Natural killer cell (primary cell): ENCODE results near the gene GSTP1. TPM values are rescaled to one million over a fixed set of nuclear protein-coding genes. Genes with fewer than 3 reads are reported as not detected.
A peak's percentile ranks its signal among the peaks of the same experiment; 100 is the strongest.

ENCODE experiments used
- ATAC-seq, 3 donors: fragments of 150-1000 bp in 2 of 3; fragments of 200-7000 bp in 1 of 3; cut with Tn5 transposase; 1 replicate in 1 of 3; 2 replicates in 2 of 3; pipeline ENCODE4 v1.10.0; 2021; ENCODE audit warnings: mild to moderate bottlenecking in 2 of 3, moderate library complexity in 2 of 3
- DNase-seq, 2 donors: peaks; one replicate each; pipeline versions ENCODE4 v3.0.0 to v3.0.0-alpha.2; 2013 to 2021; ENCODE audit warnings: mixed read lengths in 1 of 2
- H3K27ac ChIP-seq: one replicate; pipeline ENCODE4 v1.5.1; 2013; ENCODE audit warnings: mild to moderate bottlenecking, low read length
- H3K27me3 ChIP-seq: one replicate; pipeline ENCODE4 v1.6.1; 2013; ENCODE audit warnings: low read length; ENCODE audit not compliant: control insufficient read depth, insufficient read depth
- H3K36me3 ChIP-seq: one replicate; pipeline ENCODE4 v1.6.1; 2013; ENCODE audit warnings: low read length; ENCODE audit not compliant: control insufficient read depth, insufficient read depth
- H3K4me1 ChIP-seq: one replicate; pipeline ENCODE4 v1.6.1; 2013; ENCODE audit warnings: low read length; ENCODE audit not compliant: control insufficient read depth, insufficient read depth
- H3K4me3 ChIP-seq: one replicate; pipeline ENCODE4 v1.5.1; 2013; ENCODE audit warnings: low read length
- H3K9me3 ChIP-seq: one replicate; pipeline ENCODE4 v1.6.1; 2013; ENCODE audit warnings: low read length; ENCODE audit not compliant: control insufficient read depth, insufficient read depth
- H3K27ac Mint-ChIP-seq, 2 donors: one replicate each; pipeline ENCODE4 v1.8.0; 2022; ENCODE audit warnings: mild to moderate bottlenecking in 2 of 2, mixed read lengths in 2 of 2, moderate library complexity in 1 of 2
- H3K27me3 Mint-ChIP-seq, 2 donors: one replicate each; pipeline ENCODE4 v1.8.0; 2022; ENCODE audit warnings: low read depth in 2 of 2, mixed read lengths in 2 of 2
- H3K36me3 Mint-ChIP-seq: one replicate; pipeline ENCODE4 v1.8.0; 2022; ENCODE audit warnings: mixed read lengths
- H3K4me1 Mint-ChIP-seq, 2 donors: one replicate each; pipeline ENCODE4 v1.8.0; 2022; ENCODE audit warnings: mixed read lengths in 2 of 2
- H3K4me3 Mint-ChIP-seq: one replicate; pipeline ENCODE4 v1.8.0; 2022; ENCODE audit warnings: mild to moderate bottlenecking, moderate library complexity, mixed read lengths
- H3K9me3 Mint-ChIP-seq, 2 donors: one replicate each; pipeline ENCODE4 v1.8.0; 2022; ENCODE audit warnings: mixed read lengths in 2 of 2
- WGBS: methylation state at CpG from one replicate; pipeline ENCODE4 v1.1.7; 2013; ENCODE audit warnings: missing lambda C conversion rate; ENCODE audit not compliant: insufficient coverage; 5-methylcytosine and 5-hydroxymethylcytosine counted together
- intact Hi-C: fragments of 100-400 bp; cut with micrococcal nuclease; formaldehyde crosslinking; loops from one replicate; pipeline ENCODE4 v1.14.2; 2022
- total RNA-seq, 4 donors: library from RNA; stranded (reverse); fragments of 120-200 nt in 1 of 4; gene quantifications; one replicate each; pipeline versions ENCODE4 v1.2.3 to v1.2.4, GENCODE V29; 2013 to 2022
- TF ChIP-seq, protein P1 (sequence below): fragments of 200-600 bp; IDR thresholded peaks from one replicate; pipeline ENCODE4 v1.8.0; 2022; ENCODE audit warnings: antibody characterized with exemption

Gene GSTP1
- total RNA-seq, 3 donors from 2014 or later (not counting 1 experiment from before 2014, with no cell fraction given), result 172 to 218 (median 212) TPM

DNA sequence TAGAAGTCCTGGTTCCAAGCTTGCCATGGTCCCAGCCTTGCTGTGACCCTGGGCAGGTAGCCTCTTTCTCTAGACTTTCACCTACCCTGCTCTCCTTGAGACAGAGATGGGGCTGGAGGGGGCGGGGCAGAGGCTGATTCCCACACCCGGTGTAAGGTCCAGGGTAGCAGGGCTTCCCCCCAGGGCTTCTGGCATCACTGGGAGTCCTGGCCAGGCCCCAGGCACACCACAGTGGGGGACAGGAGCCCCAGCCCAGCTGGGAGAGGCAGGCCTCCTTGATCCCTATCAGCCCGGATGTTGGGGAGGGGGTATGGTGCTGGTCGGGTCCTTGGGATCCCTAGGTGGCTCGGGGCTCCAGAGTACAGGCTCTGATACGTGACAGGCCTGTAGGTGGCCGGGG lies 47.8 kb downstream of the GSTP1 start:
- no peaks in the 10 kb centered on the region for H3K27me3 ChIP-seq
- DNase-seq (no peak), ATAC-seq (no peak)
- peaks cover 23% of the 10 kb centered on the region for H3K4me1 ChIP-seq
- intact Hi-C loops, result loop anchor here (10.0 kb wide), 1 partner anchor 83 kb away; no protein-coding TSS in a partner anchor
- Mint-ChIP-seq H3K4me3 (no peak overlapping the region), H3K9me3 (no peaks in the 10 kb centered on the region), H3K27me3 (no peaks in the 10 kb centered on the region), H3K4me1 (peaks cover 5 to 22% of the 10 kb centered on the region in 2 donors), H3K36me3 (no peaks in the 10 kb centered on the region), H3K27ac (peak overlapping the region in 1 of 2 donors; percentile 95)
- H3K9me3 ChIP-seq, result no peaks in the 10 kb centered on the region
- no peaks in the 10 kb centered on the region for H3K36me3 ChIP-seq
- no peak overlapping the region for H3K27ac ChIP-seq
- WGBS, result 91% methylated on average over 7 of the region's 7 CpGs
- TF ChIP-seq, protein P1, sequence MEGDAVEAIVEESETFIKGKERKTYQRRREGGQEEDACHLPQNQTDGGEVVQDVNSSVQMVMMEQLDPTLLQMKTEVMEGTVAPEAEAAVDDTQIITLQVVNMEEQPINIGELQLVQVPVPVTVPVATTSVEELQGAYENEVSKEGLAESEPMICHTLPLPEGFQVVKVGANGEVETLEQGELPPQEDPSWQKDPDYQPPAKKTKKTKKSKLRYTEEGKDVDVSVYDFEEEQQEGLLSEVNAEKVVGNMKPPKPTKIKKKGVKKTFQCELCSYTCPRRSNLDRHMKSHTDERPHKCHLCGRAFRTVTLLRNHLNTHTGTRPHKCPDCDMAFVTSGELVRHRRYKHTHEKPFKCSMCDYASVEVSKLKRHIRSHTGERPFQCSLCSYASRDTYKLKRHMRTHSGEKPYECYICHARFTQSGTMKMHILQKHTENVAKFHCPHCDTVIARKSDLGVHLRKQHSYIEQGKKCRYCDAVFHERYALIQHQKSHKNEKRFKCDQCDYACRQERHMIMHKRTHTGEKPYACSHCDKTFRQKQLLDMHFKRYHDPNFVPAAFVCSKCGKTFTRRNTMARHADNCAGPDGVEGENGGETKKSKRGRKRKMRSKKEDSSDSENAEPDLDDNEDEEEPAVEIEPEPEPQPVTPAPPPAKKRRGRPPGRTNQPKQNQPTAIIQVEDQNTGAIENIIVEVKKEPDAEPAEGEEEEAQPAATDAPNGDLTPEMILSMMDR, result no peak
- no peak overlapping the region for H3K4me3 ChIP-seq

DNA sequence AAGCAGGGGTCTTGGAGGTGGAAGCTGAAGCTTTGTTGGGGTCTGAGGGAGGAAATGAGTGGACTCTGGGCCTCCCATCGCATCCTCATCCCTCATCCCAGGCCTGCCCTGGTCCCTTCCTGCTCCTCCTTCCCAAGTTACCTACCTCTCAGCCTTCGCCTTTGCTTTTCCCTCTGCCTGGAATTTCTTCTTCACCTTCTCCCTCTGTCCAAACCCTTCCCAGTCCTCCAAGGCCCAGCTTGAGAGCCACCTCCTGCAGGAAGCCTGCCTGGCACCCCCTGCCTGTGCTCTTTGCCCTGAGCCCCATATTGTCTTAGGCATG lies 48.2 kb downstream of the GSTP1 start:
- peaks cover 5 to 18% of the 10 kb centered on the region in 2 donors for H3K4me1 Mint-ChIP-seq
- ATAC-seq (no peak), DNase-seq (no peak)
- no peak overlapping the region for H3K27ac Mint-ChIP-seq
- H3K27me3 Mint-ChIP-seq, result no peaks in the 10 kb centered on the region
- H3K27me3 ChIP-seq, result no peaks in the 10 kb centered on the region
- no peaks in the 10 kb centered on the region for H3K36me3 Mint-ChIP-seq
- no peaks in the 10 kb centered on the region for H3K9me3 ChIP-seq
- intact Hi-C loops, result loop anchor here (10.0 kb wide), 1 partner anchor 83 kb away; no protein-coding TSS in a partner anchor
- no peaks in the 10 kb centered on the region for H3K36me3 ChIP-seq
- no peak overlapping the region for H3K27ac ChIP-seq
- no peak overlapping the region for H3K4me3 ChIP-seq
- H3K4me3 Mint-ChIP-seq, result peak overlapping the region; percentile 41
- no peaks in the 10 kb centered on the region for H3K9me3 Mint-ChIP-seq
- WGBS, result 100% methylated on average over 2 of the region's 2 CpGs
- TF ChIP-seq, protein P1, result no peak
- H3K4me1 ChIP-seq, result peaks cover 23% of the 10 kb centered on the region

DNA sequence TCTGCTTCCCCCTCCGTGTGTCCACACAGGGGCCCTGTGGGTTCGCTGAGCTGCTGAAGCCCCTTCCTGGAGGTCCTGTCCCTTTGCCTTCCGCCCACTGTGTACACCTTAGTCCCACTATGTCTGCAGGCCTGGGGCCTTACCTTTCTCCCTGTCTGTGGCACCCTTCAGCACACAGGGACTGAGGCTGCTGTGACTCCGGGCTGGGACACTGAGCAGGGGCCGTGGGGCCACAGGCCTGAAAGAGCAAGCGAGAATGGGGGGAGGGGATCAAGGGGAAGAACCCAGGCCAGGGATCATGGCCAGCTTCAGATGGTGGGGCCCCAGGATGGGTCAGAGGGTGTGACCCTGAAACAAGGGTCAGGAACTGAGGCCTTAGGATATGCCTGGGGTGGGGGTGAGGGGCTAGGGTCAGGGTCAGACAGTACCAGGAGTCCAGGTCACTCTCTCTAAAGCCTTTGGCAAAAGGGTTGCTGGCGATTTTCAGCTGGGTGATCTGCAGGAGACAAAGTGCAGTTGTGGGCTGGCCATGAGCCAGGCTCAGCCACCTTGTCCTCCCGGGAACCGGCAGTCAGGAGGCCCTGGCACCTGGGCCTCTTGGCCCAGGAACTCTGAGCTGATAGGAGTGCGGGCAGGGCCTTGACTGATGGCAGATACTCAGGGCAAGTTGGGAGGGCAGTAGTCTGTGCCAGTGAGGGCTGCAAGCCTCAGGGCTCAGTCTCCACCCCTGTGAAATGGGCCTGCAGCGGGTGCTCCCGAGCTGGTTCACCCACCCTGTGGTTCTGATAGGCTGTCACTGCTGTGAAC lies 48.8 kb downstream of the GSTP1 start:
- Mint-ChIP-seq H3K4me1 (peaks cover 5 to 17% of the 10 kb centered on the region in 2 donors), H3K27ac (no peak overlapping the region), H3K4me3 (peak overlapping the region; percentile 41), H3K27me3 (no peaks in the 10 kb centered on the region), H3K36me3 (no peaks in the 10 kb centered on the region), H3K9me3 (no peaks in the 10 kb centered on the region)
- ATAC-seq (no peak), DNase-seq (no peak)
- H3K9me3 ChIP-seq, result no peaks in the 10 kb centered on the region
- no peak overlapping the region for H3K4me3 ChIP-seq
- H3K4me1 ChIP-seq, result peaks cover 23% of the 10 kb centered on the region
- intact Hi-C loops, result loop anchor here (10.0 kb wide), 1 partner anchor 82 kb away; no protein-coding TSS in a partner anchor
- TF ChIP-seq, protein P1, result no peak
- H3K36me3 ChIP-seq, result no peaks in the 10 kb centered on the region
- WGBS, result 77% methylated on average over 12 of the region's 12 CpGs
- no peak overlapping the region for H3K27ac ChIP-seq
- no peaks in the 10 kb centered on the region for H3K27me3 ChIP-seq
